Body of pancreas (tissue), 4 donors: ENCODE data around the gene LGR4. TPM values are rescaled to one million over a fixed set of nuclear protein-coding genes. Genes with fewer than 3 reads are reported as not detected.

ENCODE experiments used
- ATAC-seq: fragments of 150-250 bp; one replicate; pipeline ENCODE4 v1.9.1; 2016
- DNase-seq, 4 donors: peaks; one replicate each; pipeline ENCODE4 v3.0.0-alpha.2; 2019
- H3K27ac ChIP-seq, 4 donors: fragments of 200-600 bp; sonication (generic); 1 replicate in 3 of 4; 2 replicates in 1 of 4; pipeline versions ENCODE4 v1.5.1 to v1.6.1; 2016 to 2019; ENCODE audit warnings: mild to moderate bottlenecking in 1 of 4, mixed read lengths in 1 of 4, moderate library complexity in 1 of 4
- H3K27me3 ChIP-seq, 2 donors: fragments of 200-600 bp; sonication (generic); one replicate each; pipeline ENCODE4 v1.6.0; 2016; ENCODE audit warnings: mild to moderate bottlenecking in 1 of 2
- H3K36me3 ChIP-seq, 2 donors: fragments of 200-600 bp; sonication (generic); replicated peaks in 1 of 2; 2 replicates each; pipeline ENCODE4 v1.5.1; 2016; ENCODE audit warnings: low read depth in 2 of 2; ENCODE audit not compliant: insufficient read depth in 1 of 2
- H3K4me1 ChIP-seq: fragments of 200-600 bp; sonication (generic); one replicate; pipeline ENCODE4 v1.6.0; 2016
- H3K4me3 ChIP-seq, 2 donors: fragments of 200-600 bp; sonication (generic); 1 replicate in 1 of 2; 2 replicates in 1 of 2; pipeline ENCODE4 v1.5.1; 2016 to 2019
- H3K9me3 ChIP-seq, 3 donors: fragments of 200-600 bp; sonication (generic); 1 replicate in 2 of 3; 2 replicates in 1 of 3; pipeline ENCODE4 v1.5.1; 2016
- CTCF ChIP-seq, 7 experiments: fragments of 450-650 bp in 4 of 7; fragments of 200-600 bp in 3 of 7; sonication (generic) in 3 of 7; IDR thresholded peaks; one replicate each; pipeline ENCODE4 v1.5.1; 2016 to 2019; ENCODE audit warnings: antibody characterized with exemption in 7 of 7
- POLR2A ChIP-seq, 3 donors: fragments of 450-650 bp; IDR thresholded peaks; one replicate each; pipeline ENCODE4 v1.6.1; 2016; ENCODE audit warnings: antibody characterized with exemption in 3 of 3, mild to moderate bottlenecking in 2 of 3
- WGBS, 2 donors: methylation state at CpG; one replicate each; pipeline ENCODE4 v1.1.5; 2017; 5-methylcytosine and 5-hydroxymethylcytosine counted together
- intact Hi-C: fragments of 100-400 bp; cut with DNase I; formaldehyde crosslinking; loops from one replicate; pipeline ENCODE4 v1.15.1; 2023
- total RNA-seq, 2 donors: library from RNA; depleted of rRNA; stranded (reverse); fragments of >200 nt; gene quantifications; one replicate each; pipeline ENCODE4 v1.1.0, GENCODE V29; 2016

The LGR4 gene
- total RNA-seq, 2 donors from 2014 or later, result 120 to 145 TPM

GRCh38 chr11:27401833-27402316, 70.7 kb downstream of the LGR4 start:
- DNase-seq, result peak in 1 of 4 donors; percentile 29
- peak overlapping the region; percentile 41 to 73 (median 70) for H3K27ac ChIP-seq
- peaks cover 85% of the 10 kb centered on the region for H3K4me1 ChIP-seq
- peak; percentile 61 for ATAC-seq
- WGBS, 2 donors, result 35 to 37% methylated on average over 5 of the region's 5 CpGs
- H3K4me3 ChIP-seq, result no peak overlapping the region
- H3K27me3 ChIP-seq, result no peaks in the 10 kb centered on the region
- TF ChIP-seq CTCF (IDR thresholded peaks at IDR 0.05), result no peak
- TF ChIP-seq POLR2A (IDR thresholded peaks at IDR 0.05), result no peak
- no peaks in the 10 kb centered on the region for H3K36me3 ChIP-seq
- intact Hi-C loops, result no loop called here
- H3K9me3 ChIP-seq, result no peaks in the 10 kb centered on the region

- TF ChIP-seq CTCF (IDR thresholded peaks at IDR 0.05), result no peak
- TF ChIP-seq POLR2A (IDR thresholded peaks at IDR 0.05), result no peak
- 64 to 66% methylated on average over 5 of the region's 5 CpGs for WGBS, 2 donors
- Histone ChIP-seq H3K36me3 (no peaks in the 10 kb centered on the region), H3K9me3 (no peaks in the 10 kb centered on the region), H3K4me3 (no peak overlapping the region), H3K27ac (peak overlapping the region; percentile 41 to 73 (median 70)), H3K27me3 (no peaks in the 10 kb centered on the region), H3K4me1 (peaks cover 85% of the 10 kb centered on the region)
- ATAC-seq (peak; percentile 13), DNase-seq (no peak)
- intact Hi-C loops, result no loop called here
Observed at GRCh38 chr11:27401280-27401832, 71.2 kb downstream of the LGR4 start.

- Histone ChIP-seq H3K4me3 (no peak overlapping the region), H3K27me3 (no peaks in the 10 kb centered on the region), H3K9me3 (no peaks in the 10 kb centered on the region), H3K4me1 (peaks cover 81% of the 10 kb centered on the region), H3K27ac (peak overlapping the region in 3 of 4 donors; percentile 70 to 90 (median 76)), H3K36me3 (no peaks in the 10 kb centered on the region)
- ATAC-seq (no peak), DNase-seq (no peak)
- TF ChIP-seq CTCF (IDR thresholded peaks at IDR 0.05) (no peak), POLR2A (IDR thresholded peaks at IDR 0.05) (no peak)
- WGBS, 2 donors, result 57% methylated on average over 3 of the region's 3 CpGs
- intact Hi-C loops, result no loop called here
Observed at GRCh38 chr11:27398400-27398770, 74.2 kb downstream of the LGR4 start.

GRCh38 chr11:27397624-27398399, 74.8 kb downstream of the LGR4 start:
- H3K27me3 ChIP-seq, result no peaks in the 10 kb centered on the region
- no peak for ATAC-seq
- TF ChIP-seq POLR2A (IDR thresholded peaks at IDR 0.05) (no peak), CTCF (IDR thresholded peaks at IDR 0.05) (peak in 3 of 7 experiments; percentile 6 to 23 (median 9))
- peak overlapping the region; percentile 51 to 90 (median 73) for H3K27ac ChIP-seq
- no peak overlapping the region for H3K4me3 ChIP-seq
- peaks cover 80% of the 10 kb centered on the region for H3K4me1 ChIP-seq
- no peak for DNase-seq
- H3K36me3 ChIP-seq, result no peaks in the 10 kb centered on the region
- H3K9me3 ChIP-seq, result no peaks in the 10 kb centered on the region
- intact Hi-C loops, result no loop called here
- 35 to 40% methylated on average over 9 of the region's 9 CpGs for WGBS, 2 donors
